ENCODE results near the gene SHISA2.

The SHISA2 gene

DNA sequence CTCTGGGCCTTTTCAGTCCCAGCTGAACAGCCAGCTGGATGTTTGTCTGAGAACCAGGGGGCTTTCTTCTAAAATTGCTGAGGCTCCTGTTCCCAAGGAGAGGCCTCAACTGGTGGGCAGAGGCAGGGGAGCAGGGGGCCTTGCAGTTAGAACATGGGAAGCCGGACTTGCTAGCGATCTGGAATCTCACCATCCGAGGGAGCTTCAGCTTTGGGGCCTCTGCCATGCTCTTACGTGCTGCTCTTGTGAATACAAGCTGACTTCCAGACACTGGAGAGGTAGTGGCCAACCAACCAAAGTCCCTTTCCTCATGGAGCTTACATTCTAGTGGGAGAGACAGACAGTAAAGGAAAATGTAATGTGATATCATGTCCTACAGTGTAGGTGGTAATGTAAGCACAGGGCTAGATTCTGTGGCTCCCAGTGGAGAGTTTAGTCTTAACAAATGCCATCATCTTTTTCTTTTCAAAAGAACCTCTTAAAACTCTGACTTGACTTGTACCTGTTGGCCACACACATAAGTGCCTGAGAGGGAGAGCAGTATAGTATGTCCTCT lies 22.2 kb downstream of the SHISA2 start:
- Histone ChIP-seq H3K27ac (ENCODE audit: low read depth, low read length) (no peak overlapping the region), H2AFZ (ENCODE audit: low read length, unreplicated experiment) (no peak overlapping the region), H3K27me3 (ENCODE audit: insufficient read depth, low read length) (no peaks in the 10 kb centered on the region), H3K79me2 (ENCODE audit: control insufficient read depth, insufficient read depth, low read length, unreplicated experiment) (no peaks in the 10 kb centered on the region), H3K36me3 (ENCODE audit: insufficient read depth, low read length) (no peaks in the 10 kb centered on the region), H3K4me3 (ENCODE audit: low read depth, low read length) (no peak overlapping the region), H3K4me1 (ENCODE audit: control insufficient read depth, insufficient read depth, low read length, unreplicated experiment) (no peaks in the 10 kb centered on the region)

DNA sequence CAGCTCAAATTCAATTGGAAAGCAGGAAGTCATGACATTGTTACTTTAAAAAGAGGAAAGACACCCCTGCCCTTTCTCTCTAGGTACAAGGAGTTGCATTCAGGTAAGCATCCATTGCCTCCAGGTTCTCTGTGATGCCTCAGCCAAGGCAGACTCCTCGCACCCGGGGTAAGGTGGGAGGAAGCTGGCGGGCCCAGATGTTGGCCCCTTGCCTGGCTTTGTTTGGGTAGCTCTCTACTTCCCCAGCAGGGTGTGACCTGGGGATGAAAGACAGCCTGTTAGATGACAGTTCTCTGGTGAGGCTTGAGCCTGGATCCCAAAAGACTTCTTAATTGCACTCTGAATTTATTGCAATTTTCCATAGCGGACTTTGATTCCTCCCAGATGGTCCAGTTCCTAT lies 25.6 kb downstream of the SHISA2 start:
- peaks cover 11% of the 10 kb centered on the region for H3K4me1 ChIP-seq (ENCODE audit: control insufficient read depth, insufficient read depth, low read length, unreplicated experiment)
- H2AFZ ChIP-seq (ENCODE audit: low read length, unreplicated experiment), result no peak overlapping the region
- H3K27me3 ChIP-seq (ENCODE audit: insufficient read depth, low read length), result no peaks in the 10 kb centered on the region

DNA sequence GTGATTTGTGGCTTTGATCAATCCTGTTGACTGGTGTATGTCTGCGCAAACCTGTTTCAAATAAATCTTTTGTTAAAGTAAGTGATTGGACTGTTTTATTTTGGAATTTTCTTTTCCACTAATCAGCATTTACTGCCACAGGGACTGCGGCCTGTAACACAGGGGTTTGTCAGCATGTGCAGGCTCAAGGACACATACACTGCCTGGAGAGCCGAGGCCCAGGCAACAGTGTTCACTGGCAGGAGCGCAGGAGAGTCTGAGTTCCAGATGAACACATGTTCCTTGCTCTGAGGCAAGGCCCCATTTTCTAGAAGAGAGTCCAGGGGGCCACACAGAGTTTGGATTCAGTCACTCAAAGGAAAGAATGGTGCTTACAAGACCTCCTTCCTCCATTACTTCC lies 26.0 kb downstream of the SHISA2 start:
- Histone ChIP-seq H3K27ac (ENCODE audit: low read depth, low read length) (no peak overlapping the region), H3K4me1 (ENCODE audit: control insufficient read depth, insufficient read depth, low read length, unreplicated experiment) (peaks cover 11% of the 10 kb centered on the region), H3K36me3 (ENCODE audit: insufficient read depth, low read length) (no peaks in the 10 kb centered on the region), H3K27me3 (ENCODE audit: insufficient read depth, low read length) (no peaks in the 10 kb centered on the region), H3K79me2 (ENCODE audit: control insufficient read depth, insufficient read depth, low read length, unreplicated experiment) (no peaks in the 10 kb centered on the region), H2AFZ (ENCODE audit: low read length, unreplicated experiment) (no peak overlapping the region), H3K4me3 (ENCODE audit: low read depth, low read length) (no peak overlapping the region)

More for the DNA sequence above, 25.6 kb downstream of the SHISA2 start:
- Histone ChIP-seq H3K79me2 (ENCODE audit: control insufficient read depth, insufficient read depth, low read length, unreplicated experiment) (no peaks in the 10 kb centered on the region), H3K36me3 (ENCODE audit: insufficient read depth, low read length) (no peaks in the 10 kb centered on the region), H3K4me3 (ENCODE audit: low read depth, low read length) (no peak overlapping the region), H3K27ac (ENCODE audit: low read depth, low read length) (no peak overlapping the region)

DNA sequence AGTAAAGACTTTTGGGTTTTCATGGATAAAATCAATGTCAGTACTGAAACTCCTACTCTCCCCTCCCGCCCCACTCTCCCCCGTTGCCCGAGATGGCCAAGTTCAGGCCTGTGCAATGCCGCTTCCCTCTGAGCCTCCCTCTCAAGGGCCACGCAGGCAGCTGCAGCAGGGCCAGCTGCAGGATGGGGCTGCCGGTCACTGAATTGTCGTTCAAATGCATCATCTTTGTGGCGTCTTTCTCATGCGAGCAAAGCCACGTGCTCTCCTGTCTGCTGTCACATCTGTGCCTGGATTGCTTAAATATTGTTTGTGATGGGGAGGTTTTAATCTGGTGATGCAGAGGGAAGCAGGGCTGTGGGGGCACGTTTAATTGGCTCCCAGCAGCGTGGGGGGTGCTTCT lies 26.6 kb downstream of the SHISA2 start:
- no peaks in the 10 kb centered on the region for H3K27me3 ChIP-seq (ENCODE audit: insufficient read depth, low read length)
- no peak overlapping the region for H3K4me3 ChIP-seq (ENCODE audit: low read depth, low read length)

DNA sequence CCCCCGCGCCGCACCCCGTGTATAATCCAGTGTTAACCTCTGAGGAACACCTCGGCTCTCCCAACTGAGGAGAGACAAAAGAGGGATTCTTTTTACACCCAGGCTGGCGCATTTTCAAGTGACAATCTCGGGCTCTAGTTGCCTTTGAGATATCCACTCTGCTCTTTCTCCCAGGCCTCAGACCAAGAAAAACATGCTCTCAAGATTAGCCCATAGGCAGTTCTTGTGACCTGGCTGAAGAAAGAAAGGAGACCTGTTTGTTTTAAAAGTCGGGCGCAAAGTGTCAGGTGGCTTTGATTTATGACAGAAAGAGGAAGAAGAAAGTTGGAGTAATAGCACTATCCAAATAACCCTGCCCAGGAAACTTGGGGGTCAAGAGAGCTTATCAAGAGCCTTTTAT lies 27.3 kb downstream of the SHISA2 start:
- H3K4me3 ChIP-seq (ENCODE audit: low read depth, low read length), result no peak overlapping the region
- H3K27ac ChIP-seq (ENCODE audit: low read depth, low read length), result no peak overlapping the region
- peaks cover 11% of the 10 kb centered on the region for H3K4me1 ChIP-seq (ENCODE audit: control insufficient read depth, insufficient read depth, low read length, unreplicated experiment)
- no peak overlapping the region for H2AFZ ChIP-seq (ENCODE audit: low read length, unreplicated experiment)
- H3K27me3 ChIP-seq (ENCODE audit: insufficient read depth, low read length), result no peaks in the 10 kb centered on the region
- no peaks in the 10 kb centered on the region for H3K36me3 ChIP-seq (ENCODE audit: insufficient read depth, low read length)
- H3K79me2 ChIP-seq (ENCODE audit: control insufficient read depth, insufficient read depth, low read length, unreplicated experiment), result no peaks in the 10 kb centered on the region

More for the DNA sequence above, 26.6 kb downstream of the SHISA2 start:
- Histone ChIP-seq H3K4me1 (ENCODE audit: control insufficient read depth, insufficient read depth, low read length, unreplicated experiment) (peaks cover 11% of the 10 kb centered on the region), H2AFZ (ENCODE audit: low read length, unreplicated experiment) (no peak overlapping the region), H3K79me2 (ENCODE audit: control insufficient read depth, insufficient read depth, low read length, unreplicated experiment) (no peaks in the 10 kb centered on the region), H3K27ac (ENCODE audit: low read depth, low read length) (no peak overlapping the region), H3K36me3 (ENCODE audit: insufficient read depth, low read length) (no peaks in the 10 kb centered on the region)

DNA sequence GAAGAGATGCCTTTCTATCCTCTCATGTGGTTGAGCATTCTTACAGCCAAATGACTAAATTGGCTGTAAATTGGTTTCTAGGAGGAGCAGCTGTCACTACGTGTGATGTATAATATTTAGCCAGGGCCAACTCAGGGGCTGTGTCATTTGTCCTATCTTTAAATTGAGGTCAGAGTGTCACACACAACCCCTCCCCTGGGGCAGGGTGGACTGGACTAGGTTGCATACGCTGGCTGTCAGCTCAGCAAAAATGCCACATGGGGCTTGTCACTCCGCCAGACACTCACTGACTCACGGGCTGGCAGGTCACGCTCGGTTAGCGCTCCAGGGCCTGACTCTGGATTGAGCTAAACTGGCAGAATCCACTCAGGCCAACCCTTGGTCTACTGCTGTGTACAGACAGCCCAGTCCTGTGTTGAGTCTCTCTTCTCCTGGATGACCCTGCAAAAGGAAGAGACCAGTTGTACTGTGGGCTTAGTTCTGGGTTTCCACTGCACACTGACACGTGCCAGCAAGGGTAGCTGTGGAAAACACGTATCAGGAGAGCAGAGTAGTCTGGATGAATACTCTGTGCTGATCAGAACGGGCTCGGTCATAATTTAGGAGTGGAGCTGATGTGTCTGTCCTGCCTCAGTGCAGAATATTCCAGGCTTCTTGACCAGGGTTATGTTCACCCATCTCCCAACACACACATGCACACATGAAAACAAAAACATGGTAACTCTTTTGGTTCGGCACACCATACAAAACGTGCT lies 29.1 kb downstream of the SHISA2 start:
- H3K4me3 ChIP-seq (ENCODE audit: low read depth, low read length), result no peak overlapping the region
- peak overlapping the region; percentile 12; the same call in 1 of the 2 replicates for H3K27ac ChIP-seq (ENCODE audit: low read depth, low read length)
- H2AFZ ChIP-seq (ENCODE audit: low read length, unreplicated experiment), result no peak overlapping the region
- peaks cover 11% of the 10 kb centered on the region for H3K4me1 ChIP-seq (ENCODE audit: control insufficient read depth, insufficient read depth, low read length, unreplicated experiment)
- no peaks in the 10 kb centered on the region for H3K36me3 ChIP-seq (ENCODE audit: insufficient read depth, low read length)
- no peaks in the 10 kb centered on the region for H3K79me2 ChIP-seq (ENCODE audit: control insufficient read depth, insufficient read depth, low read length, unreplicated experiment)
- no peaks in the 10 kb centered on the region for H3K27me3 ChIP-seq (ENCODE audit: insufficient read depth, low read length)

DNA sequence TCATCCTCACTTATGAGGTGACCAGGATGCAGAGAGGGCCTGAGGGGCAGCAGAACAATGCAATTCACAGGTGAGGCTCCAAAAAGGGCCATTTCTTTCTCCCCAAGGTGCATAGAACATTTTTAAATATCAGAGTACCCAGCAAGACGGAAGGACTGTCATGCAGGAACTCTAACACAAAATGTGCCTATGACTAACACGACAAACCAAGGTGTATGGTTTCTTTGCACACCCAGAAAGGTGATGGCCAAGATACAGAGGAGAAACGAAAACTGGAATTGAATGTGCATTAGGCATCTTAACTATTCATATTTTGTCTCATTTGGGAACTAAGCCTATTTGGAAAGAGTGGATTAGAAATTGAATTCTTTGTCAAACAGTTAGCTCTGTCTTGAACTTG lies 29.9 kb downstream of the SHISA2 start:
- H3K27ac ChIP-seq (ENCODE audit: low read depth, low read length), result peak overlapping the region; percentile 12; the same call in 1 of the 2 replicates
- no peaks in the 10 kb centered on the region for H3K36me3 ChIP-seq (ENCODE audit: insufficient read depth, low read length)
- no peaks in the 10 kb centered on the region for H3K79me2 ChIP-seq (ENCODE audit: control insufficient read depth, insufficient read depth, low read length, unreplicated experiment)
- H3K4me3 ChIP-seq (ENCODE audit: low read depth, low read length), result no peak overlapping the region
- H3K4me1 ChIP-seq (ENCODE audit: control insufficient read depth, insufficient read depth, low read length, unreplicated experiment), result peaks cover 11% of the 10 kb centered on the region
- no peaks in the 10 kb centered on the region for H3K27me3 ChIP-seq (ENCODE audit: insufficient read depth, low read length)
- no peak overlapping the region for H2AFZ ChIP-seq (ENCODE audit: low read length, unreplicated experiment)

DNA sequence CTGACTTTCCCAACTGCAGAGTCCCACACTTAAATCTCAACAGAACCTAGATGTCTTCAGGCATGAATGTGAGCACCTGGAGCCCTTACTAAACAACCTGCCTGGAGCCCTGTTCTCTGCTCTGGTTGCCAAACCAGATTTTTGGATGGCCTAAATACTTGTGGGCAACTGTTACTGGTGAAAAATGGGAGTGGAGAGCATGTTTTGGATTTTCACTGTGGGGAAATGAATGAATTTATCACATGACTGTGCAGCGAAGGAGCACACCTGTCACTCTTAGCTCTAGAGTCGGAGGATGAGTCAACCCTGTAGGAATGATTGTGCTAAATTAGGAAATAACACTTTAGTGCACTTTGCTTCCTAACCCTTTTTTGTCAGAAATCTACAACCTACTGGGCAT lies 30.3 kb downstream of the SHISA2 start:
- no peaks in the 10 kb centered on the region for H3K79me2 ChIP-seq (ENCODE audit: control insufficient read depth, insufficient read depth, low read length, unreplicated experiment)
- no peak overlapping the region for H3K27ac ChIP-seq (ENCODE audit: low read depth, low read length)
- H3K4me1 ChIP-seq (ENCODE audit: control insufficient read depth, insufficient read depth, low read length, unreplicated experiment), result peaks cover 11% of the 10 kb centered on the region
- H3K27me3 ChIP-seq (ENCODE audit: insufficient read depth, low read length), result no peaks in the 10 kb centered on the region
- H3K36me3 ChIP-seq (ENCODE audit: insufficient read depth, low read length), result no peaks in the 10 kb centered on the region
- H3K4me3 ChIP-seq (ENCODE audit: low read depth, low read length), result no peak overlapping the region
- H2AFZ ChIP-seq (ENCODE audit: low read length, unreplicated experiment), result no peak overlapping the region

DNA sequence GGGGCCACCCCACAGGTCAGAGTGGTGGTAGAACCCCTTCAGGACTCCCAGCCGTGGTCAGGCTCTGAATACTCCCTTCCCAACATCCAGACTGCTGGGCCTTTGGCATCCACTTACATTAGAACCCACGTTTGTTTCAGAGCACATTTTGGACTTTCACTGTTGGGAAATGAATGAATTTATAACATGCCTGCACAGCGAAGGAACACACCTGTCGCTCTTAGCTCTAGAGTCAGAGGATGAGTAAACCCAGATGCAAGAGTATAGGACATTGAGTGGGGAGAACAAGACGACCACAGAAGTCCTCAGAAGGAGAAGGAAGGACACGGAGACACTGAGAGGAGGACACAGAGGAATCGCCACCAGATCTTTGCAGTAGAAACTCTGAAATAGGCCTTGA lies 30.9 kb downstream of the SHISA2 start:
- Histone ChIP-seq H3K79me2 (ENCODE audit: control insufficient read depth, insufficient read depth, low read length, unreplicated experiment) (no peaks in the 10 kb centered on the region), H3K27ac (ENCODE audit: low read depth, low read length) (no peak overlapping the region), H2AFZ (ENCODE audit: low read length, unreplicated experiment) (no peak overlapping the region), H3K27me3 (ENCODE audit: insufficient read depth, low read length) (no peaks in the 10 kb centered on the region), H3K4me3 (ENCODE audit: low read depth, low read length) (no peak overlapping the region), H3K36me3 (ENCODE audit: insufficient read depth, low read length) (no peaks in the 10 kb centered on the region), H3K4me1 (ENCODE audit: control insufficient read depth, insufficient read depth, low read length, unreplicated experiment) (peaks cover 11% of the 10 kb centered on the region)

DNA sequence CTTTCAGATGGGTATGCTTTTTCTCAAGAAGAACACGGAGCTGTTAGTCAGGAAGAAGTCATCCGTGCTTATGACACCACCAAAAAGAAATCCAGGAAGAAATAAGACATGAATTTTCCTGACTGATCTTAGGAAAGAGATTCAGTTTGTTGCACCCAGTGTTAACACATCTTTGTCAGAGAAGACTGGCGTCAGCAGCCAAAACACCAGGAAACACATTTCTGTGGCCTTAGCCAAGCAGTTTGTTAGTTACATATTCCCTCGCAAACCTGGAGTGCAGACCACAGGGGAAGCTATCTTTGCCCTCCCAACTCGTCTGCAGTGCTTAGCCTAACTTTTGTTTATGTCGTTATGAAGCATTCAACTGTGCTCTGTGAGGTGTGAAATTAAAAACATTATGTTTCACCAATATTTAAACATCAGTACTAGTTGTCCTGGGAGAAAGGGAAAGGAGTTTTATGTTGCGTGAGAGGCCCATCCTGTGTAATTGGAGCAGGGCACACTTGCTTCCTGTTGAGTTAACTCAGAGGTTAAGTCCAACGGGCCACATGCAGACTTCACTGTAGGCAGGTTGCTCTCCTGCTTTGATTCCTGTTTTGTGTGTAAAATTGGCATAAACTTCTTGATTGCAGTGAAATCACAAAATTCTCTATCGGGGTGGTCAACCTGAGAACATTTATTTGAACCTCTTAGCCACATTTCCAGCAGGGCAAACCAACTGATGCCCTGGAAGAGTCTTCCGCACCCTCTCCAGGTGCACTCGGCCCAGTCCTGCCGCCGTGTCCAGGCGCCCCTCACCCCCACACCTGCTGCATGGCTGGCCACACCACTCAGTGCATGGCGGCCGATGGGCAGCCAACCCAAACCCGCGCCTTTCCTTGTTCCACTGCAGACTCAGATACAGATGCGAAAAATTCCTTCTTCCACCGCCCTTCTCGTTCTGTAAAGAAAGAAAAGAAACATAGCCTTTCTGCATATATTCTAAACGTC lies 31.6 kb downstream of the SHISA2 start:
- peak overlapping the region; percentile 58; the same call in 1 of the 2 replicates for H3K27ac ChIP-seq (ENCODE audit: low read depth, low read length)

More for the DNA sequence above, 31.6 kb downstream of the SHISA2 start:
- Histone ChIP-seq H3K36me3 (ENCODE audit: insufficient read depth, low read length) (no peaks in the 10 kb centered on the region), H3K4me1 (ENCODE audit: control insufficient read depth, insufficient read depth, low read length, unreplicated experiment) (peaks cover 11% of the 10 kb centered on the region), H2AFZ (ENCODE audit: low read length, unreplicated experiment) (no peak overlapping the region), H3K27me3 (ENCODE audit: insufficient read depth, low read length) (no peaks in the 10 kb centered on the region), H3K4me3 (ENCODE audit: low read depth, low read length) (no peak overlapping the region), H3K79me2 (ENCODE audit: control insufficient read depth, insufficient read depth, low read length, unreplicated experiment) (no peaks in the 10 kb centered on the region)

All from ACC112 (cell line).